ENCODE data around the gene MRC1.

The MRC1 gene

GRCh38 chr10:17808971-17809841, at the start of gene MRC1:
MRC1 (plus strand) TSS chr10:17809348; CDS start chr10:17809466, 118 bp downstream.
- DNase-seq (ENCODE audit: low read depth), result no peak

GRCh38 chr10:17764142-17764541, 45.0 kb upstream of the MRC1 start:
- no peak for DNase-seq (ENCODE audit: low read depth)

- DNase-seq (ENCODE audit: low read depth), result no peak
Measured at GRCh38 chr10:17765602-17766001, 43.5 kb upstream of the MRC1 start.

- DNase-seq (ENCODE audit: low read depth), result no peak
Measured at GRCh38 chr10:17766731-17767130, 42.4 kb upstream of the MRC1 start.

GRCh38 chr10:17768496-17768895, 40.7 kb upstream of the MRC1 start:
- DNase-seq (ENCODE audit: low read depth), result no peak

- DNase-seq (ENCODE audit: low read depth), result no peak
Measured at GRCh38 chr10:17768957-17769356, 40.2 kb upstream of the MRC1 start.

- DNase-seq (ENCODE audit: low read depth), result no peak
Measured at GRCh38 chr10:17771017-17771416, 38.1 kb upstream of the MRC1 start.

GRCh38 chr10:17779784-17780183, 29.4 kb upstream of the MRC1 start:
- no peak for DNase-seq (ENCODE audit: low read depth)

- no peak for DNase-seq (ENCODE audit: low read depth)
Measured at GRCh38 chr10:17780727-17781126, 28.4 kb upstream of the MRC1 start.

- DNase-seq (ENCODE audit: low read depth), result no peak
Measured at GRCh38 chr10:17781856-17782255, 27.3 kb upstream of the MRC1 start.

- no peak for DNase-seq (ENCODE audit: low read depth)
Measured at GRCh38 chr10:17782921-17783665, 26.1 kb upstream of the MRC1 start.

- no peak for DNase-seq (ENCODE audit: low read depth)
Measured at GRCh38 chr10:17783751-17784150, 25.4 kb upstream of the MRC1 start.

GRCh38 chr10:17784688-17785087, 24.5 kb upstream of the MRC1 start:
- DNase-seq (ENCODE audit: low read depth), result no peak

- no peak for DNase-seq (ENCODE audit: low read depth)
Measured at GRCh38 chr10:17785276-17785930, 23.7 kb upstream of the MRC1 start.

GRCh38 chr10:17787087-17787961, 21.8 kb upstream of the MRC1 start:
- DNase-seq (ENCODE audit: low read depth), result no peak

- no peak for DNase-seq (ENCODE audit: low read depth)
Measured at GRCh38 chr10:17788646-17789045, 20.5 kb upstream of the MRC1 start.

GRCh38 chr10:17789396-17789795, 19.8 kb upstream of the MRC1 start:
- no peak for DNase-seq (ENCODE audit: low read depth)

- DNase-seq (ENCODE audit: low read depth), result no peak
Measured at GRCh38 chr10:17790651-17791050, 18.5 kb upstream of the MRC1 start.

- DNase-seq (ENCODE audit: low read depth), result no peak
Measured at GRCh38 chr10:17792991-17793390, 16.2 kb upstream of the MRC1 start.

- DNase-seq (ENCODE audit: low read depth), result no peak
Measured at GRCh38 chr10:17793823-17794644, 15.1 kb upstream of the MRC1 start.

GRCh38 chr10:17795083-17795482, 14.1 kb upstream of the MRC1 start:
- DNase-seq (ENCODE audit: low read depth), result no peak
